DND-41 (cell line): ENCODE results near the gene OR2AT4.

ENCODE experiments used
- CTCF ChIP-seq: IDR thresholded peaks from 2 replicates; pipeline ENCODE4 v1.5.1; 2012; ENCODE audit warnings: borderline replicate concordance, low read length, moderate library complexity, mild to moderate bottlenecking; ENCODE audit not compliant: poor library complexity, severe bottlenecking; ENCODE audit errors: extremely low read depth
- EZH2 ChIP-seq: IDR thresholded peaks from 3 replicates; pipeline ENCODE4 v1.6.1; 2012; ENCODE audit warnings: borderline replicate concordance, low read depth, mild to moderate bottlenecking, moderate library complexity, low read length, inconsistent platforms; ENCODE audit not compliant: severe bottlenecking

GRCh38 chr11:75063741-75064314, 32.8 kb downstream of the OR2AT4 start:
- TF ChIP-seq CTCF: no peak
- TF ChIP-seq EZH2: no peak
